Subcutaneous abdominal adipose tissue (tissue), 5 donors: ENCODE data around the gene MX2.
"Not testable (repeated sequence)": the region's sequence is repeated elsewhere in the genome, so short reads cannot be mapped to it uniquely, and the experiment has no call there.

Source experiments
- H3K27ac ChIP-seq: one replicate; pipeline ENCODE4 v1.7.0; 2013; ENCODE audit warnings: low read depth, mild to moderate bottlenecking, inconsistent platforms, low read length, moderate library complexity
- H3K27me3 ChIP-seq, 5 donors: one replicate each; pipeline ENCODE4 v1.7.0; 2013; ENCODE audit warnings: low read length in 5 of 5, inconsistent platforms in 1 of 5; ENCODE audit not compliant: control insufficient read depth in 5 of 5, insufficient read depth in 4 of 5
- H3K36me3 ChIP-seq, 5 donors: one replicate each; pipeline ENCODE4 v1.7.0; 2013; ENCODE audit warnings: low read length in 5 of 5; ENCODE audit not compliant: control insufficient read depth in 5 of 5, insufficient read depth in 5 of 5
- H3K4me1 ChIP-seq, 5 donors: one replicate each; pipeline ENCODE4 v1.7.0; 2013; ENCODE audit warnings: low read length in 5 of 5, mild to moderate bottlenecking in 3 of 5, moderate library complexity in 1 of 5; ENCODE audit not compliant: control insufficient read depth in 5 of 5, insufficient read depth in 5 of 5
- H3K4me3 ChIP-seq, 5 donors: one replicate each; pipeline ENCODE4 v1.7.0; 2013; ENCODE audit warnings: low read length in 5 of 5, low read depth in 1 of 5
- H3K9ac ChIP-seq, 5 donors: one replicate each; pipeline ENCODE4 v1.7.0; 2013; ENCODE audit warnings: low read length in 5 of 5, mild to moderate bottlenecking in 4 of 5, moderate library complexity in 3 of 5
- H3K9me3 ChIP-seq, 5 donors: one replicate each; pipeline ENCODE4 v1.7.0; 2013; ENCODE audit warnings: low read length in 5 of 5; ENCODE audit not compliant: control insufficient read depth in 5 of 5
- donor health status: healthy.
- donor health status: healthy.
- donor health status: healthy.
- donor health status: healthy.
- donor health status: healthy.

Gene MX2

GRCh38 chr21:41422546-41423304, 60.9 kb downstream of the MX2 start:
- Histone ChIP-seq H3K27me3 (peaks cover 0 to 2% (median 0%) of the 10 kb centered on the region in 5 donors), H3K9me3 (no peaks in the 10 kb centered on the region), H3K36me3 (no peaks in the 10 kb centered on the region), H3K4me1 (peaks cover 3 to 30% (median 27%) of the 10 kb centered on the region in 5 donors), H3K4me3 (no peak overlapping the region), H3K27ac (no peak overlapping the region), H3K9ac (no peak overlapping the region)

GRCh38 chr21:41423305-41423636, 61.4 kb downstream of the MX2 start:
- H3K36me3 ChIP-seq, H3K4me3 ChIP-seq, H3K27me3 ChIP-seq, H3K9me3 ChIP-seq, H3K27ac ChIP-seq, H3K9ac ChIP-seq: not testable (repeated sequence)
- H3K4me1 ChIP-seq: peaks cover 3 to 31% (median 27%) of the 10 kb centered on the region in 5 donors

- Histone ChIP-seq H3K27ac (peak overlapping the region; percentile 1), H3K9ac (peak overlapping the region; percentile 21 to 81 (median 79)), H3K4me3 (peak overlapping the region; percentile 74 to 87 (median 81)), H3K9me3 (no peaks in the 10 kb centered on the region), H3K27me3 (peaks cover 0 to 2% (median 0%) of the 10 kb centered on the region in 5 donors), H3K4me1 (peaks cover 3 to 21% (median 20%) of the 10 kb centered on the region in 5 donors), H3K36me3 (peaks cover 0 to 20% (median 10%) of the 10 kb centered on the region in 5 donors)
Measured at GRCh38 chr21:41425588-41425953, 63.7 kb downstream of the MX2 start.

- H3K27ac ChIP-seq: peak within 1 kb of the TSS; percentile 1
- H3K9me3 ChIP-seq: no peaks in the 10 kb centered on the region
- H3K4me1 ChIP-seq: peaks cover 3 to 18% (median 17%) of the 10 kb centered on the region in 5 donors
- H3K36me3 ChIP-seq: peaks cover 0 to 23% (median 10%) of the 10 kb centered on the region in 5 donors
- peak within 1 kb of the TSS; percentile 21 to 81 (median 79) for H3K9ac ChIP-seq
- peak within 1 kb of the TSS; percentile 74 to 87 (median 81) for H3K4me3 ChIP-seq
- H3K27me3 ChIP-seq: peaks cover 0 to 2% (median 0%) of the 10 kb centered on the region in 5 donors
Measured at GRCh38 chr21:41425954-41426675, 64.3 kb downstream of the MX2 start, which contains the start of gene MX1. TSS of gene MX1 (plus strand) at chr21:41426239. CDS start at chr21:41432071, 5,832 bp downstream.

GRCh38 chr21:41426676-41427404, 65.0 kb downstream of the MX2 start:
- no peak overlapping the region for H3K27ac ChIP-seq
- H3K9ac ChIP-seq: peak overlapping the region in 3 of 5 donors; percentile 75 to 81 (median 79)
- H3K27me3 ChIP-seq: peaks cover 0 to 2% (median 0%) of the 10 kb centered on the region in 5 donors
- H3K4me1 ChIP-seq: peaks cover under 1 to 18% (median 16%) of the 10 kb centered on the region in 5 donors
- peak overlapping the region; percentile 40 to 87 (median 77) for H3K4me3 ChIP-seq
- peaks cover 0 to 30% (median 13%) of the 10 kb centered on the region in 5 donors for H3K36me3 ChIP-seq
- H3K9me3 ChIP-seq: no peaks in the 10 kb centered on the region

GRCh38 chr21:41427556-41427955, 65.7 kb downstream of the MX2 start:
- H3K9ac ChIP-seq: peak overlapping the region in 1 of 5 donors; percentile 25
- H3K9me3 ChIP-seq: no peaks in the 10 kb centered on the region
- H3K4me3 ChIP-seq: peak overlapping the region in 3 of 5 donors; percentile 8 to 87 (median 74)
- H3K27me3 ChIP-seq: peaks cover 0 to 2% (median 0%) of the 10 kb centered on the region in 5 donors
- H3K4me1 ChIP-seq: peaks cover 0 to 18% (median 16%) of the 10 kb centered on the region in 5 donors
- H3K27ac ChIP-seq: no peak overlapping the region
- peaks cover 0 to 37% (median 19%) of the 10 kb centered on the region in 5 donors for H3K36me3 ChIP-seq

GRCh38 chr21:41428311-41428710, 66.5 kb downstream of the MX2 start:
- Histone ChIP-seq H3K9me3 (no peaks in the 10 kb centered on the region), H3K9ac (no peak overlapping the region), H3K4me3 (no peak overlapping the region), H3K36me3 (peaks cover 0 to 44% (median 25%) of the 10 kb centered on the region in 5 donors), H3K4me1 (peaks cover 0 to 18% (median 16%) of the 10 kb centered on the region in 5 donors), H3K27me3 (peaks cover 0 to 2% (median 0%) of the 10 kb centered on the region in 5 donors), H3K27ac (no peak overlapping the region)

- Histone ChIP-seq H3K4me3 (no peak overlapping the region), H3K9me3 (no peaks in the 10 kb centered on the region), H3K27me3 (peaks cover 0 to 2% (median 0%) of the 10 kb centered on the region in 5 donors), H3K9ac (no peak overlapping the region), H3K36me3 (peaks cover 0 to 50% (median 29%) of the 10 kb centered on the region in 5 donors), H3K27ac (no peak overlapping the region), H3K4me1 (peaks cover 0 to 18% (median 16%) of the 10 kb centered on the region in 5 donors)
Measured at GRCh38 chr21:41428847-41429246, 67.0 kb downstream of the MX2 start.

GRCh38 chr21:41429305-41429704, 67.5 kb downstream of the MX2 start:
- Histone ChIP-seq H3K9me3 (no peaks in the 10 kb centered on the region), H3K27ac (no peak overlapping the region), H3K4me3 (no peak overlapping the region), H3K27me3 (peaks cover 0 to 2% (median 0%) of the 10 kb centered on the region in 5 donors), H3K4me1 (peaks cover 0 to 18% (median 16%) of the 10 kb centered on the region in 5 donors), H3K9ac (no peak overlapping the region), H3K36me3 (peaks cover under 1 to 54% (median 29%) of the 10 kb centered on the region in 5 donors)
